Inferior parietal cortex (tissue), 1 donor: ENCODE results near the gene KRTAP12-3.
"Not testable (repeated sequence)": the region's sequence is repeated elsewhere in the genome, so short reads cannot be mapped to it uniquely, and the experiment has no call there.

Source experiments
- DNase-seq: peaks from one replicate; pipeline ENCODE4 v3.0.0-alpha.2; 2016; ENCODE audit errors: extremely low spot score

Gene KRTAP12-3

GRCh38 chr21:44657635-44658540 lies at the start of gene KRTAP12-3:
KRTAP12-3 (plus strand) TSS chr21:44657932; CDS start chr21:44657980, 48 bp downstream.
- DNase-seq, result no peak

- DNase-seq, result no peak
These were observed 48.5 kb upstream of the KRTAP12-3 start for GRCh38 chr21:44609193-44609592.

GRCh38 chr21:44610157-44610843 lies 47.4 kb upstream of the KRTAP12-3 start:
- DNase-seq, result not testable (repeated sequence)

- DNase-seq, result no peak
These were observed 46.2 kb upstream of the KRTAP12-3 start for GRCh38 chr21:44611551-44611950.

GRCh38 chr21:44612029-44612486 lies 45.7 kb upstream of the KRTAP12-3 start, which contains the start of gene KRTAP10-8:
KRTAP10-8 (plus strand) TSS chr21:44612079; CDS start chr21:44612101, 22 bp downstream.
- DNase-seq, result no peak

- no peak for DNase-seq
These were observed 45.0 kb upstream of the KRTAP12-3 start for GRCh38 chr21:44612669-44613229.

GRCh38 chr21:44613386-44614155 lies 44.2 kb upstream of the KRTAP12-3 start:
- DNase-seq, result no peak

GRCh38 chr21:44614161-44614631 lies 43.5 kb upstream of the KRTAP12-3 start:
- DNase-seq, result no peak

- no peak for DNase-seq
These were observed 42.8 kb upstream of the KRTAP12-3 start for GRCh38 chr21:44614961-44615391.

GRCh38 chr21:44615466-44615865 lies 42.3 kb upstream of the KRTAP12-3 start:
- no peak for DNase-seq

- DNase-seq, result no peak
These were observed 41.7 kb upstream of the KRTAP12-3 start for GRCh38 chr21:44615911-44616590.

- DNase-seq, result no peak
These were observed 41.2 kb upstream of the KRTAP12-3 start for GRCh38 chr21:44616591-44616926.

GRCh38 chr21:44617071-44617501 lies 40.6 kb upstream of the KRTAP12-3 start:
- DNase-seq, result no peak

GRCh38 chr21:44618504-44618903 lies 39.2 kb upstream of the KRTAP12-3 start:
- no peak for DNase-seq

GRCh38 chr21:44618909-44619308 lies 38.8 kb upstream of the KRTAP12-3 start:
- DNase-seq, result no peak

- no peak for DNase-seq
These were observed 37.8 kb upstream of the KRTAP12-3 start for GRCh38 chr21:44619886-44620285.

- DNase-seq, result no peak
These were observed 34.2 kb upstream of the KRTAP12-3 start for GRCh38 chr21:44623575-44623974.

- no peak for DNase-seq
These were observed 32.0 kb upstream of the KRTAP12-3 start for GRCh38 chr21:44625756-44626155.

- DNase-seq, result no peak
These were observed 31.5 kb upstream of the KRTAP12-3 start for GRCh38 chr21:44626262-44626661.

- DNase-seq, result no peak
These were observed 31.0 kb upstream of the KRTAP12-3 start, which contains the start of gene KRTAP10-9 for GRCh38 chr21:44626673-44627143. KRTAP10-9 (plus strand) TSS chr21:44627093; CDS start chr21:44627172, 79 bp downstream.
